ENCODE measurements around the gene COG5.

- TF ChIP-seq CTCF (IDR thresholded peaks at IDR 0.05 in 4 of 5, conservative IDR thresholded peaks at IDR 0.05 in 1 of 5) (no peak), POLR2A (IDR thresholded peaks at IDR 0.05) (no peak)
Measured at GRCh38 chr7:107228291-107228690, 335.4 kb downstream of the COG5 start.
